ENCODE measurements around the gene ZDHHC8.
A peak's percentile ranks its signal among the peaks of the same experiment; 100 is the strongest.

ZDHHC8 gene

GRCh38 chr22:20114506-20115475 is 16.8 kb upstream of the ZDHHC8 start:
- DNase-seq (ENCODE audit: low read depth in 2 of 2) = no peak

- DNase-seq (ENCODE audit: low read depth in 2 of 2) = no peak
Observed at GRCh38 chr22:20115691-20116375, 15.8 kb upstream of the ZDHHC8 start, which contains the start of gene RANBP1. RANBP1 (plus strand) TSS chr22:20116104; CDS start chr22:20116185, 81 bp downstream.

- no peak for DNase-seq (ENCODE audit: low read depth in 2 of 2)
Observed at GRCh38 chr22:20116376-20116950, 15.1 kb upstream of the ZDHHC8 start.

GRCh38 chr22:20116951-20117632 is 14.5 kb upstream of the ZDHHC8 start, which contains the start of gene TRMT2A:
TRMT2A (minus strand) TSS chr22:20117226; CDS start chr22:20116906, 320 bp downstream.
- peak; percentile 94 to 96 for DNase-seq (ENCODE audit: low read depth in 2 of 2)

- DNase-seq (ENCODE audit: low read depth in 2 of 2) = peak; percentile 78 to 79
Observed at GRCh38 chr22:20117633-20118299, 13.8 kb upstream of the ZDHHC8 start.

GRCh38 chr22:20118300-20119020 is 13.1 kb upstream of the ZDHHC8 start:
- no peak for DNase-seq (ENCODE audit: low read depth in 2 of 2)

- DNase-seq (ENCODE audit: low read depth in 2 of 2) = no peak
Observed at GRCh38 chr22:20121856-20122415, 9.7 kb upstream of the ZDHHC8 start.

- no peak for DNase-seq (ENCODE audit: low read depth in 2 of 2)
Observed at GRCh38 chr22:20123366-20124082, 8.1 kb upstream of the ZDHHC8 start.

GRCh38 chr22:20124083-20124787 is 7.4 kb upstream of the ZDHHC8 start:
- DNase-seq (ENCODE audit: low read depth in 2 of 2) = no peak

GRCh38 chr22:20125201-20126174 is 6.1 kb upstream of the ZDHHC8 start:
- no peak for DNase-seq (ENCODE audit: low read depth in 2 of 2)

GRCh38 chr22:20126284-20127029 is 5.1 kb upstream of the ZDHHC8 start:
- DNase-seq (ENCODE audit: low read depth in 2 of 2) = no peak

GRCh38 chr22:20127318-20127868 is 4.2 kb upstream of the ZDHHC8 start:
- DNase-seq (ENCODE audit: low read depth in 2 of 2) = no peak

GRCh38 chr22:20127869-20128618 is 3.6 kb upstream of the ZDHHC8 start:
- DNase-seq (ENCODE audit: low read depth in 2 of 2) = no peak

GRCh38 chr22:20128619-20128901 is 3.0 kb upstream of the ZDHHC8 start:
- no peak for DNase-seq (ENCODE audit: low read depth in 2 of 2)

- DNase-seq (ENCODE audit: low read depth in 2 of 2) = peak in 1 of 2 donors; percentile 27
Observed at GRCh38 chr22:20128902-20129746, 2.5 kb upstream of the ZDHHC8 start.
